ENCODE results near the gene MTARC1.
A peak's percentile ranks its signal among the peaks of the same experiment; 100 is the strongest.

DNA sequence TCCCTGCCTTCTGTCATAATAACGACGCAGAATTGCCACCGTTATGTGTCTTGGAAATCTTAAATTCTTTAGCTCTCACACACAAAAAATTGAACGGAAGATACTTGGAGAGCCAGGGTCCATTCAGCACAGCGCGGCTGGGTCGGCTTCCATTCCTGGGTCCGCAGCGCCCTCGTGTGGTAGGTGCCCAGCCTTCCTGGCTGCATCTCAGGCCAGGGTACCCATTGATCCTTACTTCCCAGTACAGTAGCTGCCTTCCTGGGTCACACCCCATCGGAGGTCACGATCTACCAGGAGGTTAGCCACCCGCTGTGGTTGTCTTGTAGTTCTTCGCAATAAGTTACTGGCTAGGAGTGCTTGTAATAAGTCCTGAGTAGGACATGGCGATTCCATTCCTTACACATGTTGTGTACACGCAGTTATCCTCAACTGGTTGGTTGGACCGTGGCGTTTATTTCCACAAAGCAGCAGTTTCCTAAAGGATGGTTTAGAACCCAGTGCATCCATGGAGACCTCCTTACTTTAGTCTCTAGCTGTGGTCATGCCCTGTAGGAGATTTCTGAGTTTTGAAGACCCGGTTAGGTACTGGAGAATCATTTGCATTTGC, 9.9 kb upstream of the MTARC1 start:
- TF ChIP-seq CTCF (IDR thresholded peaks at IDR 0.05) = peak; percentile 65 to 74 (median 68)
- TF ChIP-seq POLR2AphosphoS5 (IDR thresholded peaks at IDR 0.05; ENCODE audit: insufficient read depth in 1 of 2, low read depth in 1 of 2) = no peak
- no peak for TF ChIP-seq POLR2A (IDR thresholded peaks at IDR 0.05)

Measured in vagina (tissue), 2 donors.